HG02884 (cell line): ENCODE results near the gene DDX20.
"Not testable (repeated sequence)": the region's sequence is repeated elsewhere in the genome, so short reads cannot be mapped to it uniquely, and the experiment has no call there.

Experiments
- ATAC-seq: cut with Tn5 transposase; IDR thresholded peaks from one replicate; pipeline ENCODE4 v1.9.1; 2021; ENCODE audit warnings: mild to moderate bottlenecking, moderate library complexity; ENCODE audit not compliant: unreplicated experiment

Gene DDX20

GRCh38 chr1:111732718-111733117, 23.0 kb upstream of the DDX20 start:
- no peak for ATAC-seq

- ATAC-seq: no peak
These were observed 22.3 kb upstream of the DDX20 start for GRCh38 chr1:111733183-111733991.

- ATAC-seq: no peak
These were observed 21.7 kb upstream of the DDX20 start for GRCh38 chr1:111733992-111734341.

DNA sequence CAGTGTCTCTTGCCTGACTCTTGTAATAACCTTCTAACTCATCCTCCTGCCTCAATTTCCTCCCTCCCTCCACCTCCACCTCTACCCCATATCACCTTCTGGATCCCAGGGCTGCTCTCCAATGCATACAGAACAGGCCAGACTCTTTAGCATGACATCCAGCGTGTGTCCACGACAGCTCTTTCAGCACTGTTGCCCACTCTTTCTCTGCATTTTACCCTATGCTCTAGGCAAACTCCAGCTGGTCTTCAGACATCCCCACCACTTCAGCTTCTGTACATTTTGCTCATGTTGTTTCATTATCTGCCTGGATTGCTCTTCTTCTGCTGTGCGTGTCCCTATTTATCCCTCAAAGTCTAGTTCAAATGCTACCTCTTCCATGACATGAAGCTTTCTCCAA, 21.3 kb upstream of the DDX20 start:
- no peak for ATAC-seq

DNA sequence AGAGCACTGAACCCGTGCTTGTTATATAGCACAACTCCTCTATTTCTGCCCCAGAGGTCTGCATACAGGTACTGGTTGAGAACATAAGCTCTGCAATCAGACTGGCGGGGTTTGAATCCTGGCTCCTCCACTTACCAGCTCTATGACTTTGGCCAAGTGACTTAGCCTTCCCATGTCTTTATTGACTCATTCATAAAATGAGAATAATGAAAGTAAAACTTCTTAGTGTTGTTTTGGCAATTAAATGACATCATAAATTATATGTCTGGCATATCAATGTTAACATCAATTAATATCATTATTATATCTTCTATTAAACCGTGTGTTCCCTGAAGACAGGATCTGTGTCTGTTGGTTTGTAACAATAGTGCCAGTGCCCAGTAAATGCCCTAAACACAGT, 20.8 kb upstream of the DDX20 start:
- no peak for ATAC-seq

- no peak for ATAC-seq
These were observed 20.4 kb upstream of the DDX20 start for GRCh38 chr1:111735321-111735720.

- no peak for ATAC-seq
These were observed 19.7 kb upstream of the DDX20 start for GRCh38 chr1:111735858-111736544.

DNA sequence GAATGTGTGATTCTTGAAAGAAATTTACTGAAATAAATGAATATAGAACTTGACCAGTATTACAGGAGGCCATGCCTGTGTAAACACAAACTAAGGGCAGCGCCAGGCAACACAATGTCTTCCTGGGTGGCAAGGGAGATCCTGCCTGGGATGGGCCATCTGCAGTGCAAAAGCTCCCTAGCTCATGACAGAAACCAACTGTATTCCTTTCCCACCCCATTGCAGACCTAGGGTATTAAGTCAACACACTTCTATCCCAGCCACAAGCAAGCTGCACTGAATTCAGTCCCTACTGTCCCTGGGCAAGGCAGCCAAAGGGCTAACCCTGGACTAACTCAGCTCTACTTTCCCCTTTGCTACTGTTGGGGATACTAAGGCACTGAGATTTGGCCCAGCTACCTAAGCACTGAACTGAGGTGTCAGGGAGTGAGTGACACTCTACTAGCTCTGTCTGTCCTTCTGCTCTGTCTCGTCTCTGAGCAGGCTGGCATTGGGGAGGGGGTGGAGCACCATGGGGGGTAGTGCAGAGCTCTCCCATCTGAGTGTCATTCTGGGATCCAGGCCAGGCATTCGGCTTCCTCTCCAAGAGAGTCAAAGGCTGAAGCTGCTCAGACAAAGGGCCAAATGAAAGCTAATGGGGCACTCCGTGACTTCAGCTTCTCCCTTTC, 19.0 kb upstream of the DDX20 start:
- ATAC-seq: no peak

DNA sequence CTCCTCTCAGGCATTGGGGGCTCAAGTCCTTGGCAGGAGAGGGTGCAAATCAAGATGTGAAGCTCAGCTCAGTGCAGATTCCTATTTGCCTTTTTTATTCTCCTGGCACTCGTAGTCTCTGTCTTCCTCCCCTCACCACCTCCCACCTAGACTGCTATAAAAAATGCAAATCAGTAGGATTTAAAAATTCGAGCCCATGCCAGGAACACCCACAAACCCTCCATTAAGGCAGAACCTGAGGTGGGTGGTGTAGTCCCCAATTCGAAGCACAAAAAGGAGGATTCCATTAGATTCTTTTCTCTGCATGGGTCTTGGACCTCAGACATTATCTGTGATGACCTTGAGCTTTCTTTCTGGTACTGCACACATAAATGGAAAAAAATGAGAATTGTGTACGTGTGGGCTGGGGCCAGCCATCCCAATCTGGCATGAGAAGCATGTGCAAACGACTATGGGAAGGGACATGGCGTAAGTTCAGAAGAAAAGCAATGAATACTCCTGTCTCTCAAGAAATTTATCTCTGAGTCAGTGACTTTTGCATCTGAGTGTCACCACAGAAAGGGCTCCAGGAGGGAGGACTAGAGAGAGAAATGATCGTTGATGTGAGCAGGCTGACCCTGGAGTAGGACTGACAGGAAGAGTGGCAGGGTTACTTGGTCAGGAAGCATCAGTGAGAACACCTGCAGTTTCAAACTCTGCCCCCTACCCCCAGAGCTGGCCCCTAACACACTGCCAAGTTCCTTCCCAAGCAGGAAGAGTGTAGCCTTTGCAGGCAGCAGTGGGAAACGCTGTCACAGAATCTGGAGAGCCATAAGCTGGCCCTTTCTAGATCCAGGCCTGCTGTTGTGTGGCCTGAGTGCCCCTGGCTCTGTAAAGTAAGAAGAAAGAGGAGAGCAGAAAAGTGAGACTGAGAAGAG, 18.2 kb upstream of the DDX20 start:
- no peak for ATAC-seq

- ATAC-seq: no peak
These were observed 17.6 kb upstream of the DDX20 start for GRCh38 chr1:111738133-111738435.

DNA sequence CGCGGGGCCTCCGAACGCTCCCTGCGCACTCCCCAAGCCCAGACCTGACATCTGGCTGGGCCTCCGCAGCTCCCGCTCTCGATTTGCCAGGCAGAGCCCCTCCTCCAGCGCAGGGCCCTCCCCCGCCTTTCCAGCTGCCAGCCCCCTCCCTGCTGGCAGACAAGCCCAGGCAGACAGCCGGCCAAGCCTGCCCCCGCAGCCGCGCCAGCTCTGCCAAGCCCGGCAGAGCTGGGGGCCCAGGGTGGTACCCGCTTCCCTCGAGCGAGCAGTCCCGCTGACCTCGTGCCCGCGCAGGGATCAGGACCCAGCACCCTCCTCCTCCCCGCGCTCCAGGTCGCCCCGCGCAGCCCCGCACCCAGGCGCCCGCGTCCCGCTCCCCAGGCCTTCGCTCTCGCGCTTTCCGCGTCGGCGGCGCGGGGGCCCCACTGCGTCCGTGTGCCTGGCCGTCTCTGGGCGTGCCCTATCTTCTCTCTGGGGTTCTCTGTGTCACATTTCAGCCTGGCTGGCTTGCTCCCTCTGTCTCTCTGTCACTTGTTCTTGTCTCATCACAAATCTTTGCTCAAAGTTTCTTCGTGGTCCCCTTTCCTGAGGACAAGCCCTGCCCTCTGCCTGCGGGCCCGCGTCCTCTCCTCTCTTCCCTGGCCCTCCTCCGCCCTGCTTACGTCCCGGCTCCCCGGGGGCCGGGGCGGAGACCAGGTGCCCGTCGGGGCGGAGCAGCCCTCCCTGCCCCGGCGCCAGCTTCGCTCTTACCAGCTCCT, 17.1 kb upstream of the DDX20 start:
- peak; percentile 40 for ATAC-seq

GRCh38 chr1:111739194-111739924, 16.3 kb upstream of the DDX20 start, which contains the start of gene INKA2:
Gene INKA2, minus strand, starts transcription at chr1:111739395. Its CDS starts 153 bp downstream, at chr1:111739242.
- ATAC-seq: peak; percentile 85

- ATAC-seq: no peak
These were observed 15.6 kb upstream of the DDX20 start for GRCh38 chr1:111739925-111740765.

DNA sequence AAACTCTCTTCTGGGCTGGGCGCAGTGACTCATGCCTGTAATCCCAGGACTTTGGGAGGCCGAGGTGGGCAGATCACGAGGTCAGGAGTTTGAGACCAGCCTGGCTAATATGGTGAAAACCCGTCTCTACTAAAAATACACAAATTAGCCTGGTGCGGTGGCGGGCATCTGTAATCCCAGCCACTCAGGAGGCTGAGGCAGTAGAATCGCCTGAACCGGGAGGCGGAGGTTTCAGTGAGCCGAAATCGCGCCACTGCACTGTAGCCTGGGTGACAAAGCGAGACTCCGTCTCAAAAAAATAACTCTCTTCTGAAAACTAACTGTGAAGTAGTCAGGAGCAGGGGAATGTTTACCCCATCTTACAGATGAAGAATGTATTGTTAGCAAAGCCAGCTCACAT, 13.4 kb upstream of the DDX20 start:
- ATAC-seq: not testable (repeated sequence)

DNA sequence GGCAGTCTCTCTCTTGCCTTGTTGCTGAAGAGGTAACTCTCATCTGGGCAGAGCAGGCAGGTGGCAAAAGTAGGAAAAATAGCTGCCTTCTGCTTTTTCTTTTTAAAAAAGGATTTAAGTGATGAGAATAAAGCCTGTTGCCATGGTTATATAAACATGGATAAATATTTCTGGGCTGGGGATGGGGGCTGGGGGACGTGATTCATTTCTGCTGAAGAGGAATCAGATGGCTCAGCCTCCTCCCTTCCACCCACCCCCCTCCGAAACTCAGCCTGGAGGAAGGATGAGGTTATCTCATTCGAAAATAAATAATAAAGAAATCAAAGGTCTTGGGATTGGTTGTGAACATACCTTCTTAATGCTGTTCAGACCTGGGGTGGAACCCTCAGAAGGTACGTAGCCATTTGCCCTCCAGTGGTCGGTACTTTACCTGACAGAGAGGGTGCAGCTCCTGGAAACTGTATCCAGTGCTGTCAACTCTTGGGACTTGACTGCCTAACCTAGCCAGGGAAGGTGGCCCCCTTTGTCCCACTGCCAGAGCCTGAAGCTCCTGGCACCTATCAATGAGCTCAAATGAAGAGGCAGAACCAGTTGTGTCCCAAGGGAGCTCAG, 12.7 kb upstream of the DDX20 start:
- ATAC-seq: no peak

DNA sequence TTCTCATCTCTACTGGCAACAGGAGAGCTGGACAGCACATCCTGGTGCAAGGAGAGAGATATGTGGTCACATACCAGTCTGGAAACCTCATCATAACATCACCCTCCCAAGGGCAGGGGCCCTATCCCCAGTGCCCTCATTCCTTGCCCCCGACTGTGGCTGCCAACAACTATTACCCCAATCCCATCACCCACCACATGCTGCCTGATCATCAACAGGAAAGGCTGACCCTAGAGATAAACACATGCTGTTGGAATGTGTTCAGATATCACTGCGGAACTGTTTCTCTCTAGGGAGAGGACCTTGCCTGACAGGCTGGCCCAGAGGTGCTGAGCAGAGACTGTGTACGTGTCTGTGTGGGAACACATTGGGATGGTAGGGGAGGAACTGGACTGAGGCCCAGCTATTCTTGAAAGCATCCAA, 12.0 kb upstream of the DDX20 start:
- ATAC-seq: no peak

DNA sequence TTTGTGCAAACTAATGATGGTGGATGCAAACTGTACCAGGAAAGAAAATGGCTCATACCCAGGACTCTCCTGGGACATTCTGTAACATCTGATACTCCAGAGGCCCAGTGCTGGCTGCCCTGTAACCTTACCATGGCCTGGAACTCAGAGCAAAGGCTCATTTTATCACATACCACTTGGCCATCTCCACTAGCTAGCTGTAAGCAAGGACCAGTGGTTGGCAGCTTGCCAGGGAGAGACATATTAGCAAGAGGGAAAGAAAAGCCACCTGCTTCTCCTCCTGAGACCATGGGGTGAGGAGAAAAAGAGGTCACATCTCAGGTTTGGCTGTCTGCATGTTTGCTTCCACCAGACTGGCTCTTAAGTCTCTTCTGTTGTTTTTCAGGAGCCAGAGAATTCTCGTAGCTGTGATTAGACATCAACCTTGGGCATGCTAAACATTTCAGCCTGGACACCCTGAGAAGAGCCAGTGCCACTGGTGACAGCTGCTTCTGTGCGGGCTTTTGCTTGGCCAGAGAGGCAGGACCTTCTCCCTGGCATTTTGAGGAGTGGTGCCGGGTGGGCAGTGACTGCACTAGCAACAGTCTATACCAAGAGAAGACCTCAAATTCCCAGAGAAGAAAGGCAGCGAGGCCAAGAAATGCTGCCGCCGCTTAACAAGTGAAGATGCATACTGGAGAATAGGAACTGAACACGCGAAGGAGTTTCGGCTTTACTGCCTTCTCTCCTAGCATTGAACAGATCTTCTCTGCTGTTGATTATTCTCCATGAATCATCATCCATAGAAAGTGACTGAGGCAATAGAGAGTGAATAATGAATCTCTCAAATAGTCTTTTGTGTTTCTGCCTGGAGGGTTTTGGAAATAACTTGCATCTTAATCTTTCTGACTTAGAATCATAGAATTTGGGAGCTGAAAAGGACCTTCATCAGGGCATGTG, 9.8 kb upstream of the DDX20 start:
- no peak for ATAC-seq
